Measurements from ENCODE around the gene TMC1.

DNA sequence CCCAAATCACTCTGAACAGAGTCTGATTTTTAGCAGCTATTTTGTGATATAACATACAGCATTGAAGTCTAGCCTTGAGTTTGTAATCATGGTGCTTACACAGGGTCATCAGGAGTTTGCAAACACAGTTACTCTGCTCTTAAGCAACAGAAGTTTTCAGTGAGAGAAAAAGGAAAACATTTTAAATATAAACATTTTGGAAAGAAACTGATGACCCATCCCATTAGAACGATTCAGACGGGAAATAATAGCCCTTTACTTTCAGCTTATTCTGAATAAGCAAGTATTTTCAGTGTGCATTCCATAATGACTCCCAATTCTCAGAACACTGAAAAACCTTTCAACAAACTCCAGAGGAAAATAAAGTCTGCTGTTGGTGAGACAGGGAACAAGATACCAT lies 46.7 kb upstream of the TMC1 start:
- TF ChIP-seq, protein P1, sequence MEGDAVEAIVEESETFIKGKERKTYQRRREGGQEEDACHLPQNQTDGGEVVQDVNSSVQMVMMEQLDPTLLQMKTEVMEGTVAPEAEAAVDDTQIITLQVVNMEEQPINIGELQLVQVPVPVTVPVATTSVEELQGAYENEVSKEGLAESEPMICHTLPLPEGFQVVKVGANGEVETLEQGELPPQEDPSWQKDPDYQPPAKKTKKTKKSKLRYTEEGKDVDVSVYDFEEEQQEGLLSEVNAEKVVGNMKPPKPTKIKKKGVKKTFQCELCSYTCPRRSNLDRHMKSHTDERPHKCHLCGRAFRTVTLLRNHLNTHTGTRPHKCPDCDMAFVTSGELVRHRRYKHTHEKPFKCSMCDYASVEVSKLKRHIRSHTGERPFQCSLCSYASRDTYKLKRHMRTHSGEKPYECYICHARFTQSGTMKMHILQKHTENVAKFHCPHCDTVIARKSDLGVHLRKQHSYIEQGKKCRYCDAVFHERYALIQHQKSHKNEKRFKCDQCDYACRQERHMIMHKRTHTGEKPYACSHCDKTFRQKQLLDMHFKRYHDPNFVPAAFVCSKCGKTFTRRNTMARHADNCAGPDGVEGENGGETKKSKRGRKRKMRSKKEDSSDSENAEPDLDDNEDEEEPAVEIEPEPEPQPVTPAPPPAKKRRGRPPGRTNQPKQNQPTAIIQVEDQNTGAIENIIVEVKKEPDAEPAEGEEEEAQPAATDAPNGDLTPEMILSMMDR (IDR thresholded peaks at IDR 0.05): no peak
- TF ChIP-seq EZH2phosphoT487 (IDR thresholded peaks at IDR 0.05) (no peak), EZH2 (IDR thresholded peaks at IDR 0.05) (no peak)

Measured in neural progenitor cell (in vitro differentiated cells).